ENCODE measurements around the gene SLIT3. TPM values are rescaled to one million over a fixed set of nuclear protein-coding genes. Genes with fewer than 3 reads are reported as not detected.

SLIT3 gene
- total RNA-seq, 1 experiment from 2014 or later: 21.9 TPM

GRCh38 chr5:169166078-169166477 lies 134.9 kb downstream of the SLIT3 start:
- in situ Hi-C loops (cut with HindIII; ENCODE audit: low pct_unique_long_range_greater_than_20kb, low sequenced_read_pairs): no loop called here
- DNase-seq (ENCODE audit: low read depth): no peak

DNA sequence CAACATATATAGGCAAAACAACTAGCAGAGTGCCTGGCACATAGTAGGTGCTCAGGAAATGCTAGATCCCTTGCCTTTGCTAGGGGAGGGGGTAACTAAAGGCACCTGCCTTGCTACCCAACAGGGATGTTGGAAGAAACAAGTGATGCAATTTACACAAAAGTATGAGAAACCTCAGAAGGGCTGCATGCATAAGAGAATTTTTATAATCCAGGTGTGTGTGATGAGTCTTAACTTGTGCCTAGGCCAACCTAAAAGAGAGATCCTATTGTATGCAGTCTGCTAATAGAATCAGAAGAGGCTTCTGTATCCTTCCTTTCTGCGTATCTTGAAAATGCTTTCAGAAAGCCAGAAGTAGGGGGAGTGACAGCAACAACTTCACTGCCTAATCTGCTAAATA lies 135.9 kb downstream of the SLIT3 start:
- in situ Hi-C loops (cut with HindIII; ENCODE audit: low pct_unique_long_range_greater_than_20kb, low sequenced_read_pairs): no loop called here
- DNase-seq (ENCODE audit: low read depth): no peak

DNA sequence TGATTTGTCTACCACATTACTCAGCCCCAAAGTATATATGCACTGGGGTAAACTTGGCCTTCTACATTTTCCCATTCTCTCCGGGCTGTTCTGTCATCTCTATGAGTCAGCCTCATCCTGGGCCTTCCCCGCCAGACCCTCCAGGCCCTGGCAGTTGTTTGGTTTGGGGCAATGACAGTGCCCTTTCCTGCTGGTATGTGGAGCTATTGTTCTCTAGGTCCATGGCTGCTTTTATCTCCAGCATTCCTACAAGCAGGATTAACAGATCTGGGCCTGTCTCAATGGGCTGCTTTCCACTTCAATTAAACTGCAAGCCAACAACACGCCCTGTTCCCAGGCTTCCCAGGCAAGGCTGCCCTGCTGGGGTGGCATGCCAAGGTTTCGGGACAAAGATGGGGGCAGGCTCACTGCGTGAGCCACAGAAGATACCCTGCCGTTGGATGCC lies 136.4 kb downstream of the SLIT3 start:
- in situ Hi-C loops (cut with HindIII; ENCODE audit: low pct_unique_long_range_greater_than_20kb, low sequenced_read_pairs): no loop called here
- DNase-seq (ENCODE audit: low read depth): peak; percentile 82

- in situ Hi-C loops (cut with HindIII; ENCODE audit: low pct_unique_long_range_greater_than_20kb, low sequenced_read_pairs): no loop called here
These were observed 138.5 kb downstream of the SLIT3 start for GRCh38 chr5:169162407-169162806.

GRCh38 chr5:169161022-169161680 lies 139.8 kb downstream of the SLIT3 start:
- in situ Hi-C loops (cut with HindIII; ENCODE audit: low pct_unique_long_range_greater_than_20kb, low sequenced_read_pairs): no loop called here
- DNase-seq (ENCODE audit: low read depth): peak; percentile 100

More at GRCh38 chr5:169162407-169162806, 138.5 kb downstream of the SLIT3 start:
- peak; percentile 72 for DNase-seq (ENCODE audit: low read depth)

DNA sequence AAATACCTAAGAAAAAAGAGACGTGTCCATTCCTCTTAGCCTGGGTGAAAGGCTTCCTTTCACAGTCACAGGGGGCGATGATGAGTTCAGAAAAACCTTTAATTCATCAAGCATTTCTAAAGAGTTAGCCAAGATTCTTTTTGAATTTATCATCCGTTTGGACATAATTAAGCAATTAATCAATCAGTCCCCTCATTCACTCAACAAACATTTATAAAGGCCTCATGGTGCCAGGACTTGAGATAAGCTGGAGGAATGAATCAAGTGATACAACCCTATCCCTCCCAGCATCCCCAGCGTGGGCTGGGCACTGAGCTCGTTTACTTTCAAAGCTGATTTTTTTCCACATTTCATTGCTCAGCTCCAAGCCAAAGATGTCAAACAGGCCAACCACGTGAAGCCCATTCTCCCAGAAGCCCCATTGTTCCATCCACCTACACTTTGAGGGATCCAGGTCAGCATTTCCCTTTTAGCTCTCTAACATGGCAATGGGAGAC lies 140.5 kb downstream of the SLIT3 start:
- in situ Hi-C loops (cut with HindIII; ENCODE audit: low pct_unique_long_range_greater_than_20kb, low sequenced_read_pairs): no loop called here
- DNase-seq (ENCODE audit: low read depth): peak; percentile 94

DNA sequence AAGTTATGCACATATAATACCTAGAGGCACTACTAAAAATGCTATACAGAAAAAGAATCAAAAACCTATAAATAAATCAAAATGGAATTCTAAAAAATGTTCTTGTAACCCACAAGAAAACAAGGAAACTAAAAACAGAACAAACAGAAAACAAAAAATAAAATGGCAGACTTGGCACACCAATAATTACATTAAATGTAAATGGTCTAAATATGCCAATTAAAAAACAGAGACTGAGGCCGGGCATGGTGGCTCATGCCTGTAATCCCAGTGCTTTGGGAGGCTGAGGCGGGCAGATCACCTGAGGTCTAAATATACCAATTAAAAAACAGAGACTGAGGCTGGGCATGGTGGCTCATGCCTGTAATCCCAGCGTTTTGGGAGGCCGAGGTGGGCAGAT lies 142.2 kb downstream of the SLIT3 start:
- in situ Hi-C loops (cut with HindIII; ENCODE audit: low pct_unique_long_range_greater_than_20kb, low sequenced_read_pairs): no loop called here

DNA sequence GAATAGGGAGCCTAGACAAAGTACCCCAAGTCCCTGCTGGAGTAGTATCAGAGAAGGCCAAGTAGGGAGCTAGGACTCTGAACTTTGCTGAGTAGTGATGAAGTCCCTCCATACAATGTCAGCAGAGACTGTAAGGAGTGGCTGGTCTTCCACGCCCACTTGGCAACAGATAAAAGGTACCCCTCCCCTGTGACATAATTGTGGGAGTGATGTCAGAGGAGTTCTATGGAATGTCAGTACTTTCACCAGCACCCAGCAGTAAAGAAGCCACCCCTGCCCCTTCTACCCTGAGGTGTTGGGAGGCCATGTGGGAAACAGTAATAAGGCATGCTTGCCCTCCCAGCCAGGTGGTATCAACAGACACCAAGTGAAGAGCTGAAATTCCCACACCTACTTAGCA lies 143.9 kb downstream of the SLIT3 start:
- in situ Hi-C loops (cut with HindIII; ENCODE audit: low pct_unique_long_range_greater_than_20kb, low sequenced_read_pairs): no loop called here
- peak; percentile 45 for DNase-seq (ENCODE audit: low read depth)

More for the DNA sequence above, 142.2 kb downstream of the SLIT3 start:
- no peak for DNase-seq (ENCODE audit: low read depth)

- in situ Hi-C loops (cut with HindIII; ENCODE audit: low pct_unique_long_range_greater_than_20kb, low sequenced_read_pairs): no loop called here
- DNase-seq (ENCODE audit: low read depth): no peak
These were observed 146.3 kb downstream of the SLIT3 start for GRCh38 chr5:169154679-169155078.

DNA sequence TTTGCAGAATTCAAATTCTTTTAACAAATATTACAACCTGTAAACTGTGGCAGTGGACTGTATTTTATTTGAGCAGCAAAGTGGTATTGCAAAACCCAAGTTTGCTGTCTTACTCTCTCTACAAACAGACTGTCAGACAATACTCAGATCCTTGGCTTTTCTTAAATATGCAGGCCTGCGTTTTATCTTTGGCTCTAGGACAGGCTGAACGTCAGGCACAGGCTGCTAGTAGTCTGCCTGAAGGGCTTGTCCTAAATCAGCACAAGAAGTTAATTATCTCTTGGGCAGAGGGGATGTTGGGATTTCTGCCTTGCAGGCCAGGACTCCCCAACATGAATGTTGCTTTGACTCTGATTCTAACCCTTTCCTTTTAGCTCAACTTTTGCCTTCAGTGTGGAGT lies 147.5 kb downstream of the SLIT3 start:
- in situ Hi-C loops (cut with HindIII; ENCODE audit: low pct_unique_long_range_greater_than_20kb, low sequenced_read_pairs): no loop called here
- no peak for DNase-seq (ENCODE audit: low read depth)

DNA sequence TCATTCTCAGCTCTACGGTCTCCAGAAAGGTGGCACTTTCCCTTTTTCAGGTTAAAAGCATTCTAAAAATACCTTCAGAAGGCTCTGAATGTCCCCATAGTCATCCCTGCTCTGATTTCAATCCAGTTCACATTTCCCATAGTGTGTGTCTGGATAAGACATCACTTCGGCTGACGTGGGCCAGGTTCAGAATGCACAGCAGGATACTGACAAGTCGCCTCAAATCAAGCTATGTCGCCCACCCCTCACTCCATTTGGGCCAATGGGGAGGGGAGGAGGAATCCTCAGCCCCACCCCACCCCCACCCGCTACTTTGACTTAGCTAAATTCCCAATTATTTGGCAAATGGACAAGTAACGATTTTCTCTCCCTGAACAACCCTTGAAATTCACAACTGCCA lies 148.0 kb downstream of the SLIT3 start:
- DNase-seq (ENCODE audit: low read depth): no peak
- in situ Hi-C loops (cut with HindIII; ENCODE audit: low pct_unique_long_range_greater_than_20kb, low sequenced_read_pairs): no loop called here

DNA sequence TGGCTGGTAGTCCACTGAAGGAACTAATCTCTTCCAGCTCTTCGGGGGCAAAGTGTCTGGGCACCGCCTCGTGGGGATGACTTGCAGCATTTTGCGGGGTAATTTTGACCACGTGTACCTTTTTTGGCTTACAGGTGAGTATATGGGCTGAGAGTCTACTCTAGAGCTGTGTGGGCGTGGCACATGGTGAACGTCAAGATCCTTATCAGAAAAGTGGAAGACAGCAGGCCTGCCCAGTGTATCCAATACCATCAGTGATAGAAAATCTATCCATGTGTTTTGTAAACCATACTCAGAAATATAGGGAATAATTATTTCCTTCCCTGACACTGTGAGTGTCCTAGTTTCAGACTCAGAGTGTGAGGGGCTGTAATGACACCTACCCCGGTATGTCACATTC lies 148.5 kb downstream of the SLIT3 start:
- DNase-seq (ENCODE audit: low read depth): no peak
- in situ Hi-C loops (cut with HindIII; ENCODE audit: low pct_unique_long_range_greater_than_20kb, low sequenced_read_pairs): no loop called here

DNA sequence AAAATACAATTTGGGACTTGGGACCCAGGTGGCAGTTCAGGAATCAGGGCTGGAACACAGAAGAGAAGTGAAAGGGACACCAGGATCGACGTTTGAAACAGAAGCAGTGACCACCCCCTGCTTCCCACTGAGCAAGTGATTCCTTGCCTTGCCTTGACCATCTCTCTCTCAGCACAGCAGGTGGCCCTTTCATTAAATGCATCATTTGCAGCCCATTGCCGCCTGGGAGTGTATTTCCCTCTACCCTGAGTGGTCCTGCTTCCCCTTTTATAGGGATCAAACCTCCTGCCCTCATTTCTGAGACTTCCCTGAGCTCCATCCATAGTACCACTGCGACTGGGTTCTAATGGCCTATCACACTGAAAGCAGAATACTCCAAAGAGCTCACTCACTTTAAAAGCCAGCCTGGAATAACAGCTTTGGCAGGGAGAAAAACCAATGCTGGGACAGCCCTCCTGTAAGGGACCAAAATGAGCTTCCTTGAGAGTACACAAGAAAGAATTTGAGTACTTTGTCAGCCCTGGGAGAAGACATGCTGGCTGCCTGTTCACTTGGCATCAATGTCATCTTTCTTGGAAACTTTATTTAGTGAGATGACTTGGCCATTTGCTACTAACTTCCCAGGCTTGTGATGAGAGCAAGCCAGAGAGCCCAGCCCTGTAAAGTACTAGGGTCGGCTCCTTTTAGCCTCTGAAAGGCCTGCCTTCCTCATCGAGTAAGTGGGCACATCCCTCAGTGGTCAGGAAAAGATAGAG lies 149.7 kb downstream of the SLIT3 start:
- in situ Hi-C loops (cut with HindIII; ENCODE audit: low pct_unique_long_range_greater_than_20kb, low sequenced_read_pairs): no loop called here
- DNase-seq (ENCODE audit: low read depth): no peak

DNA sequence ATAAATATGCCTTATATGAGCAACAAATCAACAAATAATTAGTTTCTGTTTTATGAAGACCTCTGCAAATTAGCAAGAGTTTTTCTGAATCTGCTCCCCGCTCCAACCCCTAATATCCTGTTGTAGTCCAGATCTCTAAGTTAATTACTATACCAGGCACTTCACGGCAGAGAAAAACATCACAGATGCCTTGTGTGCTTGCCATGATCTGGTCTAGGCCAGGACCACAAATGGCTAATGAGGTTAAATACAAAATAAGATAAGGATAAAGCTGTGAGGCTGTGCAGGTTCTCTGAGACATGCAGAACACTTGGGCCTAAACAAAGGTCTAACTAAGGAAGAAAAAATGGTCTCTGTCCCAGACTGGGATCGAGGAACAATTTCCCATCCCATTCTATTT lies 150.8 kb downstream of the SLIT3 start:
- in situ Hi-C loops (cut with HindIII; ENCODE audit: low pct_unique_long_range_greater_than_20kb, low sequenced_read_pairs): no loop called here
- DNase-seq (ENCODE audit: low read depth): no peak

DNA sequence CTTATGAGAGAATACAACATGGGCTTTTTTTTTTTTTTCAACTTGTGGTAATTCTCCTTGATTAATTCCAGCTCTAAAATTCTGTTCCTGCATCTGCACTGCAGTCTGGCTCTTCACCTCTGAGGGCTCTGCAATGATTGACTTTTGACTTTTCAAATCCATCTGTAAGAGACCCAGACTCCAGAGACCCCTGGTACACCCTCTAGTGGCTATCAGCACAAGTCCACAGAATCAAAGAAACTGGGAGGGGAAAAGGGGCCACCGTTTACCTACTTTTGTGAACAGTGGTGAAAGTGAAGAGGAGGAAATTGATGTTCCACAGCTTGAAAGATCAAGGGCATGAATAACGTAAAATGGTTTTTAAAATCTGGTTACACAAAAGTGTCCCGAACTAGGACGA lies 151.6 kb downstream of the SLIT3 start:
- in situ Hi-C loops (cut with HindIII; ENCODE audit: low pct_unique_long_range_greater_than_20kb, low sequenced_read_pairs): no loop called here
- DNase-seq (ENCODE audit: low read depth): no peak

GRCh38 chr5:169148138-169148740 lies 152.7 kb downstream of the SLIT3 start:
- peak; percentile 88 for DNase-seq (ENCODE audit: low read depth)
- in situ Hi-C loops (cut with HindIII; ENCODE audit: low pct_unique_long_range_greater_than_20kb, low sequenced_read_pairs): no loop called here

- no peak for DNase-seq (ENCODE audit: low read depth)
- in situ Hi-C loops (cut with HindIII; ENCODE audit: low pct_unique_long_range_greater_than_20kb, low sequenced_read_pairs): no loop called here
These were observed 153.4 kb downstream of the SLIT3 start for GRCh38 chr5:169147534-169147933.

DNA sequence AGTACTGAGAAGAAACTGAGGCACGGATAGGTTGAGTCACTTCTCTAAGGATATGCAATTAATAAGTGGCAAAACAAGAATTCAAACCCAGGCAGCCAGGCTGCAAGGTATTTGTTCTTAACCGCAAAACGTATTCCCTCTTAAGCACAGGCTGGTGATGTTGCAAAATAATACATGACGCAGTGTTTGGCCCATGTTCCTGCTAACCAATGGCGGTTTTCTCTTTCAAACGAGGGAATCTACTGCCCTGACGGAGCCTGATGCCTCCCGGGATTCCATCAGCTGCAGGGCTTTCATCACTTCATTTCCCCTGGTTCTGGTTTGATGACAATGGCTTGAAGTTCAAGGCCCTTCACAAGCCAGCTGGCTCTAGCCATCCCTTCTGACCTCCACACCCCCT lies 154.8 kb downstream of the SLIT3 start:
- in situ Hi-C loops (cut with HindIII; ENCODE audit: low pct_unique_long_range_greater_than_20kb, low sequenced_read_pairs): no loop called here
- DNase-seq (ENCODE audit: low read depth): no peak

DNA sequence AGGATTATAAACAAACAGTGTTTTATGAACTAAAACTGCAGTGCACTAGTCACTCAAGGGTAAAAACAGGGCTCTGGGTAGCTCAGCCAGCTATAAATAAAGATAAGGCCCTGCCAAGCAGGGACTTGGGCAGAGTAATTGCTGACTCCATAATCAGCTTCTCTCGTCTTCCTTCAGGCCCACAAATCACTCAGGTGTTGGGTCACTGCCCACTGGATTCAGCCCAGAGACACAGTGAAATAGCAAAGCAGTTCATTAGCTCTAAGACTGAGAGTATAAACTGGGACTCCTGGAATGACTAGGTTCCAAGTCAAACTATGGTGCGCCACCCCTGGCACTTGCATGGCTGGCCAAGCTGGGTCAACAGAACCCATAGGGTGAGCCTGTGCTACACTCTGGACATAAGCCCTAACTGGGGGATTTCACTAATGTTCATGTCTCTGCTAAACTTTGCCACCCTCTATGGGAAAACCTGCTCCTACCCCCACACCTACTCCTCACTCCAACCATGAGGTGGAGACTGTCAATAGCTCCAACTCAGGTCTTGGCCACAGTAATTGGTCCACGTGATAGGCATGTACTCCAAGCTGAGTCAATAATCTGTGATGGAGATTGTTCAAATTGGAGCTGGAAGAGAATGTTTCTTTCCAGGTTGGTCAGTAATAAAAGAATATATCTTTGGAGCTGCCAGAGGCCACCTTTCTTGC lies 158.5 kb downstream of the SLIT3 start:
- DNase-seq (ENCODE audit: low read depth): peak; percentile 95

More for the DNA sequence above, 158.5 kb downstream of the SLIT3 start:
- in situ Hi-C loops (cut with HindIII; ENCODE audit: low pct_unique_long_range_greater_than_20kb, low sequenced_read_pairs): no loop called here
